ENCODE results near the gene CMKLR1. TPM values are rescaled to one million over a fixed set of nuclear protein-coding genes. Genes with fewer than 3 reads are reported as not detected.
A peak's percentile ranks its signal among the peaks of the same experiment; 100 is the strongest.

CMKLR1 gene
- total RNA-seq, 2 donors from 2014 or later, result not detected

- Histone ChIP-seq H3K4me1 (ENCODE audit: control insufficient read depth, insufficient read depth, low read length) (no peaks in the 10 kb centered on the region), H3K36me3 (ENCODE audit: control insufficient read depth, insufficient read depth, low read length) (no peaks in the 10 kb centered on the region), H3K4me3 (ENCODE audit: low read length) (no peak overlapping the region), H3K27me3 (ENCODE audit: control insufficient read depth, insufficient read depth, low read length, poor library complexity, severe bottlenecking) (no peaks in the 10 kb centered on the region), H3K9ac (ENCODE audit: extremely low read depth, low read length, poor library complexity, severe bottlenecking) (no peak overlapping the region), H3K9me3 (ENCODE audit: control insufficient read depth, low read length) (no peaks in the 10 kb centered on the region), H3K27ac (ENCODE audit: low read depth, low read length) (no peak overlapping the region)
- peak; percentile 55 for DNase-seq
- WGBS, 2 experiments (ENCODE audit: insufficient coverage in 1 of 2, insufficient read length in 1 of 2), result 85 to 87% methylated on average over 8 to 11 of the region's 11 CpGs
- peaks cover 5% of the 10 kb centered on the region for H3K27me3 Mint-ChIP-seq (ENCODE audit: insufficient read depth)
- H3K27ac Mint-ChIP-seq, result no peak overlapping the region
- peaks cover 5% of the 10 kb centered on the region for H3K4me1 Mint-ChIP-seq
- no peak overlapping the region for H3K4me3 Mint-ChIP-seq
- H3K36me3 Mint-ChIP-seq (ENCODE audit: low read depth), result no peaks in the 10 kb centered on the region
- TF ChIP-seq CTCF (conservative IDR thresholded peaks at IDR 0.05), result no peak
- H3K9me3 Mint-ChIP-seq, result no peaks in the 10 kb centered on the region
Observed at GRCh38 chr12:108289350-108290161, 49.6 kb downstream of the CMKLR1 start.

GRCh38 chr12:108287227-108287626 lies 51.9 kb downstream of the CMKLR1 start:
- Mint-ChIP-seq H3K27me3 (ENCODE audit: insufficient read depth) (peaks cover 2% of the 10 kb centered on the region), H3K27ac (no peak overlapping the region), H3K4me1 (peaks cover 13% of the 10 kb centered on the region), H3K36me3 (ENCODE audit: low read depth) (no peaks in the 10 kb centered on the region), H3K9me3 (no peaks in the 10 kb centered on the region), H3K4me3 (no peak overlapping the region)
- Histone ChIP-seq H3K4me3 (ENCODE audit: low read length) (no peak overlapping the region), H3K27ac (ENCODE audit: low read depth, low read length) (no peak overlapping the region), H3K36me3 (ENCODE audit: control insufficient read depth, insufficient read depth, low read length) (no peaks in the 10 kb centered on the region), H3K4me1 (ENCODE audit: control insufficient read depth, insufficient read depth, low read length) (no peaks in the 10 kb centered on the region), H3K27me3 (ENCODE audit: control insufficient read depth, insufficient read depth, low read length, poor library complexity, severe bottlenecking) (no peaks in the 10 kb centered on the region), H3K9ac (ENCODE audit: extremely low read depth, low read length, poor library complexity, severe bottlenecking) (no peak overlapping the region), H3K9me3 (ENCODE audit: control insufficient read depth, low read length) (no peaks in the 10 kb centered on the region)
- TF ChIP-seq CTCF (conservative IDR thresholded peaks at IDR 0.05), result no peak
- WGBS, 2 experiments (ENCODE audit: insufficient coverage in 1 of 2, insufficient read length in 1 of 2), result 98 to 100% methylated on average over 1 to 3 of the region's 3 CpGs
- no peak for DNase-seq

GRCh38 chr12:108285016-108285415 lies 54.1 kb downstream of the CMKLR1 start:
- no peak overlapping the region for H3K4me3 ChIP-seq (ENCODE audit: low read length)
- no peak overlapping the region for H3K9ac ChIP-seq (ENCODE audit: extremely low read depth, low read length, poor library complexity, severe bottlenecking)
- H3K27ac ChIP-seq (ENCODE audit: low read depth, low read length), result no peak overlapping the region
- H3K4me3 Mint-ChIP-seq, result no peak overlapping the region
- H3K36me3 Mint-ChIP-seq (ENCODE audit: low read depth), result no peaks in the 10 kb centered on the region
- no peaks in the 10 kb centered on the region for H3K9me3 Mint-ChIP-seq
- no peaks in the 10 kb centered on the region for H3K36me3 ChIP-seq (ENCODE audit: control insufficient read depth, insufficient read depth, low read length)
- peaks cover 4% of the 10 kb centered on the region for H3K4me1 ChIP-seq (ENCODE audit: control insufficient read depth, insufficient read depth, low read length)
- H3K4me1 Mint-ChIP-seq, result peaks cover 13% of the 10 kb centered on the region
- peak; percentile 64 for DNase-seq
- 63 to 75% methylated on average over 2 of the region's 2 CpGs for WGBS, 2 experiments (ENCODE audit: insufficient coverage in 1 of 2, insufficient read length in 1 of 2)
- no peaks in the 10 kb centered on the region for H3K27me3 ChIP-seq (ENCODE audit: control insufficient read depth, insufficient read depth, low read length, poor library complexity, severe bottlenecking)
- H3K9me3 ChIP-seq (ENCODE audit: control insufficient read depth, low read length), result no peaks in the 10 kb centered on the region
- H3K27me3 Mint-ChIP-seq (ENCODE audit: insufficient read depth), result peaks cover 4% of the 10 kb centered on the region
- no peak overlapping the region for H3K27ac Mint-ChIP-seq
- no peak for TF ChIP-seq CTCF (conservative IDR thresholded peaks at IDR 0.05)
